ENCODE data around the gene KRT4. TPM values are rescaled to one million over a fixed set of nuclear protein-coding genes. Genes with fewer than 3 reads are reported as not detected.

KRT4 gene
- total RNA-seq, 2 experiments from 2014 or later: not detected

GRCh38 chr12:52771088-52771487 lies 42.8 kb downstream of the KRT4 start:
- Mint-ChIP-seq H3K4me3 (no peak overlapping the region), H3K27me3 (peaks cover 4% of the 10 kb centered on the region), H3K27ac (no peak overlapping the region), H3K4me1 (ENCODE audit: low read depth) (no peaks in the 10 kb centered on the region), H3K36me3 (ENCODE audit: low read depth) (no peaks in the 10 kb centered on the region), H3K9me3 (no peaks in the 10 kb centered on the region)
- DNase-seq (no peak), ATAC-seq (ENCODE audit: poor library complexity) (no peak)
- TF ChIP-seq CTCF (IDR thresholded peaks at IDR 0.05): no peak
- no peaks in the 10 kb centered on the region for H3K4me1 ChIP-seq (ENCODE audit: insufficient read depth, low read length)
- CTCF ChIA-PET: no interaction called here
- H3K4me3 ChIP-seq (ENCODE audit: low read length): no peak overlapping the region
- peaks cover 0 to 1% of the 10 kb centered on the region in 2 experiments for H3K27me3 ChIP-seq (ENCODE audit: control insufficient read depth in 1 of 2, insufficient read depth in 2 of 2, low read length in 2 of 2)
- POLR2A ChIA-PET: no interaction called here
- H3K36me3 ChIP-seq (ENCODE audit: insufficient read depth, low read length): no peaks in the 10 kb centered on the region
- H3K27ac ChIP-seq (ENCODE audit: low read depth in 1 of 2, low read length in 2 of 2): no peak overlapping the region
- intact Hi-C loops (cut with DNase I, micrococcal nuclease): no loop called here
- H3K9me3 ChIP-seq (ENCODE audit: control insufficient read depth in 1 of 2, insufficient read depth in 1 of 2, low read length in 2 of 2): peaks cover 0 to 4% of the 10 kb centered on the region in 2 experiments

GRCh38 chr12:52769946-52770345 lies 44.0 kb downstream of the KRT4 start:
- H3K4me1 Mint-ChIP-seq (ENCODE audit: low read depth): no peaks in the 10 kb centered on the region
- TF ChIP-seq CTCF (IDR thresholded peaks at IDR 0.05): no peak
- H3K27ac Mint-ChIP-seq: no peak overlapping the region
- Histone ChIP-seq H3K4me1 (ENCODE audit: insufficient read depth, low read length) (no peaks in the 10 kb centered on the region), H3K27me3 (ENCODE audit: control insufficient read depth in 1 of 2, insufficient read depth in 2 of 2, low read length in 2 of 2) (peaks cover 0 to 3% of the 10 kb centered on the region in 2 experiments), H3K9me3 (ENCODE audit: control insufficient read depth in 1 of 2, insufficient read depth in 1 of 2, low read length in 2 of 2) (peaks cover 0 to 4% of the 10 kb centered on the region in 2 experiments), H3K4me3 (ENCODE audit: low read length) (no peak overlapping the region), H3K27ac (ENCODE audit: low read depth in 1 of 2, low read length in 2 of 2) (no peak overlapping the region), H3K36me3 (ENCODE audit: insufficient read depth, low read length) (no peaks in the 10 kb centered on the region)
- no peaks in the 10 kb centered on the region for H3K36me3 Mint-ChIP-seq (ENCODE audit: low read depth)
- ATAC-seq (ENCODE audit: poor library complexity) (no peak), DNase-seq (no peak)
- peaks cover 4% of the 10 kb centered on the region for H3K27me3 Mint-ChIP-seq
- no peaks in the 10 kb centered on the region for H3K9me3 Mint-ChIP-seq
- ChIA-PET CTCF (no interaction called here), POLR2A (no interaction called here)
- no peak overlapping the region for H3K4me3 Mint-ChIP-seq
- intact Hi-C loops (cut with DNase I, micrococcal nuclease): no loop called here

- H3K4me1 Mint-ChIP-seq (ENCODE audit: low read depth): no peaks in the 10 kb centered on the region
- H3K9me3 Mint-ChIP-seq: no peaks in the 10 kb centered on the region
- H3K9me3 ChIP-seq (ENCODE audit: control insufficient read depth in 1 of 2, insufficient read depth in 1 of 2, low read length in 2 of 2): peaks cover 0 to 4% of the 10 kb centered on the region in 2 experiments
- H3K4me3 Mint-ChIP-seq: no peak overlapping the region
- H3K27ac ChIP-seq (ENCODE audit: low read depth in 1 of 2, low read length in 2 of 2): no peak overlapping the region
- CTCF ChIA-PET: no interaction called here
- DNase-seq (no peak), ATAC-seq (ENCODE audit: poor library complexity) (no peak)
- no peak for TF ChIP-seq CTCF (IDR thresholded peaks at IDR 0.05)
- H3K36me3 Mint-ChIP-seq (ENCODE audit: low read depth): no peaks in the 10 kb centered on the region
- peaks cover 0 to 3% of the 10 kb centered on the region in 2 experiments for H3K27me3 ChIP-seq (ENCODE audit: control insufficient read depth in 1 of 2, insufficient read depth in 2 of 2, low read length in 2 of 2)
- no peaks in the 10 kb centered on the region for H3K36me3 ChIP-seq (ENCODE audit: insufficient read depth, low read length)
- intact Hi-C loops (cut with DNase I, micrococcal nuclease): no loop called here
- H3K4me3 ChIP-seq (ENCODE audit: low read length): no peak overlapping the region
- H3K27me3 Mint-ChIP-seq: peaks cover 4% of the 10 kb centered on the region
- POLR2A ChIA-PET: no interaction called here
- no peaks in the 10 kb centered on the region for H3K4me1 ChIP-seq (ENCODE audit: insufficient read depth, low read length)
- H3K27ac Mint-ChIP-seq: no peak overlapping the region
Measured at GRCh38 chr12:52769354-52769753, 44.6 kb downstream of the KRT4 start.
